Limb (tissue), 2 donors: Measurements from ENCODE around the gene FAM219A.
"Not testable (repeated sequence)": the region's sequence is repeated elsewhere in the genome, so short reads cannot be mapped to it uniquely, and the experiment has no call there.

Experiments
- DNase-seq, 2 donors: peaks; one replicate each; pipeline ENCODE4 v3.0.0-alpha.2; 2016; ENCODE audit errors: extremely low spot score in 2 of 2

Gene FAM219A

DNA sequence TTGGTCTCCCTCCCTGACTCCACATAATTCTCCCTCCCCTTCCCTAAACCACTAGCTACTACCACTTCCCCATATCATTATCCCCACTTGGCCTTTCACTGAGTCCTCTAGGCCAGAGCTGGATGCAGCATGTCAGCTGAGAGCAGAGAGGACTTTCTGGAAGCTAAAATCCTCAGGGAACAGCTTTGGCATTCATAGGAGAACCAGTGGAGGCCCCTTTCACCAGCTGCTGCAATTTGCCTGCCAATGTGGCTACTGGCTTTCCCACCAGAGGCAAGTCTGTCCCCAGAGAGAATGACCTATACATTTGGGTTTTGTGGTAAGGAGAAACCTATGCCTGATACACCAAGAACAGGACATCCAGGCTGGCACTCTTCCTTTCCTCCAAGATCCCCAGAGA, 14.4 kb downstream of the FAM219A start:
- DNase-seq: no peak

DNA sequence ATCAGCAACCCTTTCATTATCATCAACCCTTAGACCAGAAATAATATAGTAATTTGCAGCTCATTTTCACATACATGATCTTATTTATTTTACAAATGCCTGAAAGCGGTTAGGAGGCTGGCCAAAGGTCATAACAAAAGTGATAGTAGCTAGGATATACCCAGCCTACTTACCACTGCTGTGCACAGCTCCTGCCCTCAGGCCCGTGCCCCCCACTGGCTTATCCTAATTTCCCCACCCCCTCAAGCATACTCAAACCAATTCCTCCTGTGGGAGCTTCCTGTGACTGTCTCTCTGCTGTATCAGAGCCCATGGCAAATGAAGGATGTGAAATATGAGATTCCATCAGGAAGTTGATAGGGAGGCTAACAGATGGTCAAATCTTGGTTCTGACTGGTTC, 14.8 kb downstream of the FAM219A start:
- DNase-seq: no peak

DNA sequence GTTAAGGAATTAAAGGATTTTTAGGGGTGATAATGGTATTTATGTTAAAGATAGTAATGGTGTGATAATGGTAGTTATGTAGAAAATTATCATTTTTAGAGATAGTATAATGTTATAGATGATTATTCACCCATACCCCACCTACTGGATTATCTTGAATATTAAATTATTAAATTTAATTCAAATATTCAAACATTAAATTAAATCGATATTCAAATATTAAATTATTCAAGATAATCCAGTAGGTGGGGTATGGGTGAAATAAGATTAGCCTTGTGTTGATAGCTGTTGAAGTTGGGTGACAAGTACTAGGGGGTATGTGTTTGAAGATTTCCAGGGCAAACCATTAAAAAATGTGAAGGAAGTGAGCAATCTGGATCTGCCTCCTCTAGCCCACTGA, 15.6 kb downstream of the FAM219A start:
- DNase-seq: no peak

DNA sequence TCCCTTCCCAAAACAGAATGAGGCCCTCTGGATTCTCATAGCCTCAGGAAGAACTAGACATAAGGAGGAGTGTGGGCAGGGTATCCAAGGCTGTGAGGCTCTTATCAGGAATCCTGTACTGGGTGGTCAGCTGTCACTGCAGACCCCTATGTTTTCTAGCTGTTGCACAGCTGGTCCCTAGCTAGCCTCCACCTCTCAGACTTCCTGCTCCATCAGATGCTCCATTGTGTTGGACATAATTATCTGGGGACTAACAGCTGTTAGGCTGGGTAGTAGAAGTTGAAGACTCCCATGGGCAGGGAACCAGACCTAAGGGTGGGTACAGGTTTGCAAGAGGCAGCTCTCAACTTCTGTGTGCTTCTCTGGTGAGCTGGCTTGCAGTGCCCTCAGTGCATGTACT, 18.4 kb downstream of the FAM219A start:
- no peak for DNase-seq

- DNase-seq: not testable (repeated sequence)
Observed at GRCh38 chr9:34438465-34438864, 19.9 kb downstream of the FAM219A start.

DNA sequence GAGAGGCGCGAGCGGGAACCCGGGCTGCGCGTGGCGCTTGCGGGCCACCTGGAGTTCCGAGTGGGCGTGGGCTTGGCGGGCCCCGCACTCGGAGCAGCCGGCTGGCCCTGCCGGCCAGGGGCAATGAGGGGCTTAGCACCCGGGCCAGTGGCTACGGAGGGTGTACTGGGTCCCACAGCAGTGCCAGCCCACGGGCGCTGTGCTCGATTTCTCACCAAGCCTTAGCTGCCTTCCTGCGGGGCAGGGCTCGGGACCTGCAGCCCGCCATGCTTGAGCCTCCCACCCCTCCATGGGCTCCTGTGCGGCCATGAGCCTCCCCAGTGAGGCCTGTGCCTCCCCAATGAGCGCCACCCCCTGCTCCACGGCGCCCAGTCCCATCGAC, 20.5 kb downstream of the FAM219A start:
- not testable (repeated sequence) for DNase-seq

DNA sequence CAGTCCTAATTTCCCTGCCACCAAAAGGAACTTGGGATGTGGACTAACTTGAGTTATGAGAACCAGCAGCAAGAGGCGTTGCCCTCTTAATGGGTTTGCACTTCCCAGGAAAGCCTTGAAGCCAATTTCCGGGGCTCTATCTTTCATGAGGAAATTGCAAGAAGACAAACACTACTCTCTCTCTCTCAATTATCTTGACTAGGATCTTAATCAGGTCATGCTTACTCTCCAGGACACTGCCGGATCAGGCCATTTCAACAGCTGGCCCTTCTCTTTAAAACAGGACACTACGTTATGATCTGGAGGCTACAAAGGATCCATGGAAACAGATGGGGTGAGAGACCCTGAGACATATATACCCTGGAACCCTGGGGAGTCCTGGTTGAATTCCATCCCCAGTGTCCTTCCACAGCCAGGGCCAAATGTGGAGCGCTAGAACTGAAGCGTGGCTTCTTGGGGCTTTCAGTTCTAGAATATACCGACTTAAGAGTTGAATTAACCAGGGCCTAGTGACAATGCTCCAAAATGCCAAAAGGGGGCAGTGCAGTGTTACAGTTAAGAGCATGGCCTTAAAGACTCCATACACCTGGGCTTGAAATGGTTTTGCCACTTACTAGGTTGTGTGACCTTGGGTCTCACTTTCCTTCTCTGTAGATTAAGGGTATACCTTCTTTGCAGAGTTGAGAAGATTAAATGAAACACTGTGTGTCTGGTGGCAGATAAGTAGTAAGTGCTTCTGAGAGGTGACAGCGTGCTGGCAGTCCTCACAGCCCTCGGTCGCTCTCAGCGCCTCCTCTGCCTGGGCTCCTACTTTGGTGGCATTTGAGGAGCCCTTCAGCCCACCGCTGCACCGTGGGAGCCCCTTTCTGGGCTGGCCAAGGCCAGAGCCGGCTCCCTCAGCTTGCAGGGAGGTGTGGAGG, 21.1 kb downstream of the FAM219A start:
- peak; percentile 56 to 58 for DNase-seq

DNA sequence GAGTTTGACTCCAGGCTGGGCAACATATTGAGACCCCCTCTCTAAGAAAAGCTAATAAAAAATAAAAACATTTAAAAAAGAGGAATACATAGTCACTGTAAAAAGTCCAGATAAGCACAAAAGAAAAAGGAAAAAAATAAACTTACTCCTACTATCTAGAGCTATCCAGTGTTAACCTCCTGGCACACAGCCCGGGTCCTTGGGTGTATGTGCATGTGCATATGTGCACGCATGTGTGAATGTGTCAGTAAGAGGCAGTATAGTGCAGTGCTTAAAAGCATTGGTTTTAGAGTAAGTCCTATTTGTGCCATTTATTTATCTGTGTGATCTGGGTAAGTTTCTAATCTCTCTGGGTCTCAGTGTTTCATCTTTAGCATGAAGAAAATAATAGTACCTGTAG, 26.7 kb downstream of the FAM219A start:
- DNase-seq: no peak

GRCh38 chr9:34430843-34431437, 27.4 kb downstream of the FAM219A start:
- DNase-seq: peak; percentile 60 to 77

- DNase-seq: no peak
Observed at GRCh38 chr9:34428325-34428958, 29.9 kb downstream of the FAM219A start.

GRCh38 chr9:34426347-34427074, 31.9 kb downstream of the FAM219A start:
- no peak for DNase-seq

DNA sequence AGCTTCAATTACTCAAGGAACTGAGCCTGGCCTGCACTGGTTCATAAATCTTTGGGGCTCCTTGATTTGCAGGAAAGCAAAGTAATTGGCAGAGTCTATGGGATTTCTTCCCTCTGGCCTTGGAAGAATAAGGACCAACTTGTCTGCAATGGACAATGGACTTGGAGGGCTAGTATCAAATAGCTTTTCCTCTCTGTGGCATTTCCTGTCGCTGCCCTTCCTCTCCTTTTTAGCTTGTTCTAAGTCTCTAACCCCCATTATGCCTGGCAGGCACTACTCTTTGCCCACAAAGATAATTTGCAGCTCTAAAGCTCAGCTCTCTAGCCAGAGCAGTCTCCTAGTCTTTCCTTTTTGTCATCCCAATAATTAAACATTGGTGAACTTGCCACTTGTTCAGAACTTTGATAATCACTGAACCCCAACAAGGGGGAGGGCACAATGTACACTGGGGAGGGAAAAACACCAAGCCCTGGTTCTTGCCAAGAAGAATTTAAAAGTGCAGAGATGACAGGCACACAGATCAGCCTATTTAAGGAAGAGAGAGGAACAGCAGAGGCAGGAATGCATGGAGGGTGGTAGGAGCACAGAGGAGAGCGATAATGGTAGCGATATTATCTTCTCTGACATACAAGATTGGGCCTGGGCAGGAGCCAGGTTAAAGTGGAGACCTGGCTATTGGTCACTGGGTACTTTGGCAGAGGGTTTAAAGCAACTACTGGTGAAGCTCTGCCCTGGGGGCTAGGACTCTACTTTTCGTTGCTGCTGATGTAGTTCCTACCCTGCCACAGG, 38.5 kb downstream of the FAM219A start:
- no peak for DNase-seq

DNA sequence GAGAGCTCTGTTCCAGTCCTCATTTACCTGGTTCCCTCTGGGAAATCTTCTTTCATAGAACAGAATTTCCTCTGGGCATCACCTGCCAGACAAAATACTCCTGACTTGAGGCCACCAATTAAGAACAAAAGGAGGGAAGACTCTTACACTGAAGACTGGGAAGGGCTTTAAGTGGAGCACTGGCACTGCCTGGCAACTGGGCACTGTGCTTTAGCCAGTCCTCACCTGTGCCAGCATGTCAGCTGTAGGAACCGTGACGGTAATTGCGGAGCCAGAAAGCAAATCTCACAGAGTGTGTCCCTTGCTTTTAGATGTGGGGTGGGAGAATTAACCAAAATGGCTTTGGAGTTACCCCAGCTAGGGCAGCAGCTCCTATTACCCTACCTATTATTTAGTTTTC, 40.6 kb downstream of the FAM219A start:
- DNase-seq: no peak

- peak; percentile 65 to 76 for DNase-seq
Observed at GRCh38 chr9:34413231-34413852, 45.0 kb downstream of the FAM219A start.

DNA sequence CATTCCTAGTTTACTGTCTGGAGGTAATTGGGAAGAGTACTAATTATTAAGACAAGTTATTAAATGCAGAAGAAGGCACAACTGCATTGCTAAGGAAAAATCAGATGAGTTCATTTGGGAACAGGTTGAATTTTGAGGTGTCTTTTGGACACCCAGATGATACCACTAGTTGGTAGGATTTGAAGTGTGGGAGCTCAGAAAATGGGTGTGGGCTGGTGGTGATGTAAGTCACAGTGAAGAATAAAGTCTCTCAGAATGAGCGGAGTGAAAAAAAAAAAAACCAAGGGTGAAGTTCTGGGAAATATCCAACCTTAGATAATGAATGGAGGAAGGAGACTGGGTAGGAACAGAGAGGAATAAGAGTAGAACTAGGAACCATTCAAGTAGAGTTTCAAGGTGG, 46.0 kb downstream of the FAM219A start:
- no peak for DNase-seq

DNA sequence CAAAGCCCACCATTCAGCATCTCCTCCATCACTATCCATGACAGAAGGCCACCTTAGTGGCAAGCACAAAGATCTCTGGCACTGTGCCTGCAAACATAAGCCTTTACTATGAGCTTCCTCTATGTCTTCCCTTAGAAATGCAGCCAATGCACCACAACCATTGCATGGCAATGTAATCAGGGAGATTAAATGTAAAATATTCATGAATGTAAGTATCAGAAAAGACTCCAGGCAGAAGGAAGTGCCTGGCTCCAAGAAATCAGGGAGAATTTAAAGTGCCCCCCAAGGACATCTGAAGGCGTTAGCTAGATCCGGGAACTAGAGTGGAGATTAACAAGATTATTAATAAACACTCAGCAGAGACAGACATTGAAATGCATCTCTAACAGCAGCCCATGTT, 49.2 kb downstream of the FAM219A start:
- no peak for DNase-seq

- no peak for DNase-seq
Observed at GRCh38 chr9:34408173-34408572, 50.2 kb downstream of the FAM219A start.

DNA sequence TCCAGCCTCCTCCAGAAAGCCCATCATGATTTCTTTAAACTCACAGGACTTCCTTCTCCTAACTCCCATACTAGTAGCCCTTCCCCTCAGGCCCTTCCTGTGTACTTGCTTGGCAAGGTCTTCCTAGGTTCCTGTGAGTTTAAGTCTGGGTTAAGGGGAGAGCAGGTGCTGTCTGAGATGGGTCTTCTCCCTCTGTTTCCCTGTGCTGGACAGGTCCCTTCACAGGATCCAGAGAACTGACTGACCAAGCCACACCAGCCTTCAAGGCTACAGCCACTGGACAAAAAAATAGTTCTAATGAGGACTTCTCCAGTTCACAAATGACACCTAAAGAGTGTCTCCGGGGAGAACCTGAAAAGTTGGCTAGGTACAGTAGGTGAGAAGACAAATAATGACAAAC, 52.2 kb downstream of the FAM219A start:
- no peak for DNase-seq

GRCh38 chr9:34405719-34406118, 52.7 kb downstream of the FAM219A start:
- DNase-seq: no peak

- DNase-seq: peak; percentile 49 to 79
Observed at GRCh38 chr9:34403554-34404380, 54.6 kb downstream of the FAM219A start.
